SK-N-SH treated with all-trans-retinoic acid at 6 μM for 48 hours (cell line): ENCODE data around the gene CENPA.

Experiments used
- ATAC-seq: fragments of 200-7000 bp; cut with Tn5 transposase; 3 replicates; pipeline ENCODE4 v1.9.1; 2020; ENCODE audit warnings: mild to moderate bottlenecking, moderate library complexity
- ARNTL ChIP-seq: fragments of 450-650 bp; formaldehyde crosslinking; IDR thresholded peaks from 2 replicates; pipeline ENCODE4 v1.5.0; 2020; ENCODE audit warnings: low read depth, mild to moderate bottlenecking, moderate library complexity, borderline replicate concordance
- BACH2 ChIP-seq: fragments of 250-450 bp; sonication (Bioruptor Pico); IDR thresholded peaks from 2 replicates; pipeline ENCODE4 v1.9.0; 2021; ENCODE audit warnings: mild to moderate bottlenecking, borderline replicate concordance
- CSDC2 ChIP-seq: fragments of 250-450 bp; sonication (Bioruptor Pico); IDR thresholded peaks from 2 replicates; pipeline ENCODE4 v1.5.0; 2020; ENCODE audit warnings: mild to moderate bottlenecking, moderate library complexity
- ESRRG ChIP-seq: fragments of 250-450 bp; sonication (Bioruptor Pico); IDR thresholded peaks from 2 replicates; pipeline ENCODE4 v1.6.1; 2021; ENCODE audit warnings: mild to moderate bottlenecking
- GLIS3 ChIP-seq: fragments of 250-450 bp; sonication (Bioruptor Pico); IDR thresholded peaks from 2 replicates; pipeline ENCODE4 v1.5.0; 2020; ENCODE audit warnings: mild to moderate bottlenecking, moderate library complexity
- ISL1 ChIP-seq: fragments of 250-450 bp; sonication (Bioruptor Pico); IDR thresholded peaks from 2 replicates; pipeline ENCODE4 v2.1.2; 2022; ENCODE audit warnings: mild to moderate bottlenecking, moderate library complexity
- OSR1 ChIP-seq: fragments of 250-450 bp; sonication (Bioruptor Pico); IDR thresholded peaks from 2 replicates; pipeline ENCODE4 v1.8.0; 2022; ENCODE audit warnings: moderate library complexity, mild to moderate bottlenecking, inconsistent platforms
- PPARA ChIP-seq: fragments of 250-450 bp; sonication (Bioruptor Pico); IDR thresholded peaks from 2 replicates; pipeline ENCODE4 v1.5.0; 2020; ENCODE audit warnings: mild to moderate bottlenecking, borderline replicate concordance
- RARB ChIP-seq: fragments of 250-450 bp; sonication (Bioruptor Pico); IDR thresholded peaks from 2 replicates; pipeline ENCODE4 v1.8.0; 2021; ENCODE audit warnings: mild to moderate bottlenecking, moderate library complexity
- SNAI2 ChIP-seq: fragments of 250-450 bp; sonication (Bioruptor Pico); IDR thresholded peaks from 2 replicates; pipeline ENCODE4 v1.5.0; 2020; ENCODE audit warnings: mild to moderate bottlenecking, moderate library complexity
- TCF4 ChIP-seq: fragments of 250-450 bp; sonication (Bioruptor Pico); IDR thresholded peaks from 2 replicates; pipeline ENCODE4 v1.8.0; 2021; ENCODE audit warnings: mild to moderate bottlenecking, moderate library complexity, borderline replicate concordance
- TOX ChIP-seq: fragments of 250-450 bp; sonication (Bioruptor Pico); IDR thresholded peaks from 2 replicates; pipeline ENCODE4 v1.8.0; 2021; ENCODE audit warnings: mild to moderate bottlenecking, moderate library complexity, borderline replicate concordance
- ZC3H10 ChIP-seq: fragments of 250-450 bp; sonication (Bioruptor Pico); IDR thresholded peaks from 2 replicates; pipeline ENCODE4 v1.5.1; 2021; ENCODE audit warnings: mild to moderate bottlenecking, moderate library complexity
- ZFP3 ChIP-seq: fragments of 250-450 bp; sonication (Bioruptor Pico); IDR thresholded peaks from 2 replicates; pipeline ENCODE4 v1.5.0; 2020; ENCODE audit warnings: mild to moderate bottlenecking, moderate library complexity
- ZFP30 ChIP-seq: fragments of 450-650 bp; formaldehyde crosslinking; IDR thresholded peaks from 2 replicates; pipeline ENCODE4 v1.5.0; 2022; ENCODE audit warnings: mild to moderate bottlenecking, moderate library complexity
- ZNF565 ChIP-seq: fragments of 450-650 bp; formaldehyde crosslinking; conservative IDR thresholded peaks from 2 replicates; pipeline ENCODE4 v1.5.0; 2020; ENCODE audit warnings: low read depth, mild to moderate bottlenecking, moderate library complexity
- ZNF8 ChIP-seq: fragments of 450-650 bp; formaldehyde crosslinking; IDR thresholded peaks from 2 replicates; pipeline ENCODE4 v1.5.0; 2020; ENCODE audit warnings: mild to moderate bottlenecking, moderate library complexity
- TF ChIP-seq, protein P1 (sequence below): fragments of 250-450 bp; sonication (Bioruptor Pico); IDR thresholded peaks from 2 replicates; pipeline ENCODE4 v1.8.0; 2021; ENCODE audit warnings: low read depth, mild to moderate bottlenecking, moderate library complexity, borderline replicate concordance
- TF ChIP-seq, protein P2 (sequence below): fragments of 250-450 bp; sonication (Bioruptor Pico); IDR thresholded peaks from 2 replicates; pipeline ENCODE4 v1.5.0; 2020; ENCODE audit warnings: mild to moderate bottlenecking, moderate library complexity
- TF ChIP-seq, protein P3 (sequence below): fragments of 250-450 bp; sonication (Bioruptor Pico); IDR thresholded peaks from 2 replicates; pipeline ENCODE4 v1.5.1; 2021; ENCODE audit warnings: mild to moderate bottlenecking, moderate library complexity
- TF ChIP-seq, protein P4 (sequence below): fragments of 250-450 bp; sonication (Bioruptor Pico); IDR thresholded peaks from 2 replicates; pipeline ENCODE4 v1.5.1; 2020; ENCODE audit warnings: low read depth, mild to moderate bottlenecking, moderate library complexity

CENPA gene

DNA sequence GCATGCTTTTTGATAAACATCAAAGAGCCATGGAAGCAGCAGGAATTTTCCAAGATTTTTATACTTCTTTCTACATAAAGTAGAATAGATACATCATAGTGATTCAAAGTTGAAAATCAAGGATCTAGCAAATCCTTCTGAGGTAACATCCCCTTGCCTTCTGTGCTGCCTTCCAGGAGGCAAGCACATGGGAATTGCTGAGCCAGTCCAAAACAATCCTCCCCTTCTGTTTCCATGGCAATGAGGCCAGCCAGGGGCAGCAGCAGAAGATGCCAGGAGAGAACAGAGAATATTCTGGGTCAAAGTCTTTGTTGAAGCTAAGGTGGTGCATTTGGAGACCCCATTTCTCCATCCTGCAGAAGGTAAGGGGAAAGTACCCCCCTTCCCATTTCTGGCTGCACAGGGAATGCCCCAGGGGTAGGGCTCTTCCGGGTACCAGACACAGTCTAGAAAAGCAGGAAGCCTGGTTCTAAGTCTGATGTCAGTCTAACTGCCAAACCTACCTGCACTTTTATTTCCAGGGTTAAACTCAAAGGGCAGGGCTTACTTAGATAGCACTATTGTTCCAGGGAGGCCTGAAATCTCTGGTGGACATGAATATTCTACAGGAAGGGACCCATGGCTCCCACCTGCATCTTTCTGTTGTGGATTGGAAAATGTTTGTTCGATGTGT, 22.1 kb downstream of the CENPA start:
- TF ChIP-seq ISL1: no peak
- no peak for TF ChIP-seq ZNF8 (CRISPR knock-in tag)
- TF ChIP-seq ZFP30 (CRISPR knock-in tag): no peak
- TF ChIP-seq TCF4 (CRISPR knock-in tag): no peak
- TF ChIP-seq PPARA: no peak
- TF ChIP-seq ARNTL: no peak
- no peak for TF ChIP-seq ESRRG (CRISPR knock-in tag)
- TF ChIP-seq, protein P1, sequence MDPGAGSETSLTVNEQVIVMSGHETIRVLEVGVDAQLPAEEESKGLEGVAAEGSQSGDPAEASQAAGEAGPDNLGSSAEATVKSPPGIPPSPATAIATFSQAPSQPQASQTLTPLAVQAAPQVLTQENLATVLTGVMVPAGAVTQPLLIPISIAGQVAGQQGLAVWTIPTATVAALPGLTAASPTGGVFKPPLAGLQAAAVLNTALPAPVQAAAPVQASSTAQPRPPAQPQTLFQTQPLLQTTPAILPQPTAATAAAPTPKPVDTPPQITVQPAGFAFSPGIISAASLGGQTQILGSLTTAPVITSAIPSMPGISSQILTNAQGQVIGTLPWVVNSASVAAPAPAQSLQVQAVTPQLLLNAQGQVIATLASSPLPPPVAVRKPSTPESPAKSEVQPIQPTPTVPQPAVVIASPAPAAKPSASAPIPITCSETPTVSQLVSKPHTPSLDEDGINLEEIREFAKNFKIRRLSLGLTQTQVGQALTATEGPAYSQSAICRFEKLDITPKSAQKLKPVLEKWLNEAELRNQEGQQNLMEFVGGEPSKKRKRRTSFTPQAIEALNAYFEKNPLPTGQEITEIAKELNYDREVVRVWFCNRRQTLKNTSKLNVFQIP (CRISPR knock-in tag): no peak
- no peak for TF ChIP-seq SNAI2 (CRISPR knock-in tag)
- TF ChIP-seq BACH2 (CRISPR knock-in tag): no peak
- TF ChIP-seq ZC3H10 (CRISPR knock-in tag): no peak
- TF ChIP-seq, protein P2, sequence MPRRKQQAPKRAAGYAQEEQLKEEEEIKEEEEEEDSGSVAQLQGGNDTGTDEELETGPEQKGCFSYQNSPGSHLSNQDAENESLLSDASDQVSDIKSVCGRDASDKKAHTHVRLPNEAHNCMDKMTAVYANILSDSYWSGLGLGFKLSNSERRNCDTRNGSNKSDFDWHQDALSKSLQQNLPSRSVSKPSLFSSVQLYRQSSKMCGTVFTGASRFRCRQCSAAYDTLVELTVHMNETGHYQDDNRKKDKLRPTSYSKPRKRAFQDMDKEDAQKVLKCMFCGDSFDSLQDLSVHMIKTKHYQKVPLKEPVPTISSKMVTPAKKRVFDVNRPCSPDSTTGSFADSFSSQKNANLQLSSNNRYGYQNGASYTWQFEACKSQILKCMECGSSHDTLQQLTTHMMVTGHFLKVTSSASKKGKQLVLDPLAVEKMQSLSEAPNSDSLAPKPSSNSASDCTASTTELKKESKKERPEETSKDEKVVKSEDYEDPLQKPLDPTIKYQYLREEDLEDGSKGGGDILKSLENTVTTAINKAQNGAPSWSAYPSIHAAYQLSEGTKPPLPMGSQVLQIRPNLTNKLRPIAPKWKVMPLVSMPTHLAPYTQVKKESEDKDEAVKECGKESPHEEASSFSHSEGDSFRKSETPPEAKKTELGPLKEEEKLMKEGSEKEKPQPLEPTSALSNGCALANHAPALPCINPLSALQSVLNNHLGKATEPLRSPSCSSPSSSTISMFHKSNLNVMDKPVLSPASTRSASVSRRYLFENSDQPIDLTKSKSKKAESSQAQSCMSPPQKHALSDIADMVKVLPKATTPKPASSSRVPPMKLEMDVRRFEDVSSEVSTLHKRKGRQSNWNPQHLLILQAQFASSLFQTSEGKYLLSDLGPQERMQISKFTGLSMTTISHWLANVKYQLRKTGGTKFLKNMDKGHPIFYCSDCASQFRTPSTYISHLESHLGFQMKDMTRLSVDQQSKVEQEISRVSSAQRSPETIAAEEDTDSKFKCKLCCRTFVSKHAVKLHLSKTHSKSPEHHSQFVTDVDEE (CRISPR knock-in tag): no peak
- TF ChIP-seq CSDC2 (CRISPR knock-in tag): no peak
- TF ChIP-seq, protein P3, sequence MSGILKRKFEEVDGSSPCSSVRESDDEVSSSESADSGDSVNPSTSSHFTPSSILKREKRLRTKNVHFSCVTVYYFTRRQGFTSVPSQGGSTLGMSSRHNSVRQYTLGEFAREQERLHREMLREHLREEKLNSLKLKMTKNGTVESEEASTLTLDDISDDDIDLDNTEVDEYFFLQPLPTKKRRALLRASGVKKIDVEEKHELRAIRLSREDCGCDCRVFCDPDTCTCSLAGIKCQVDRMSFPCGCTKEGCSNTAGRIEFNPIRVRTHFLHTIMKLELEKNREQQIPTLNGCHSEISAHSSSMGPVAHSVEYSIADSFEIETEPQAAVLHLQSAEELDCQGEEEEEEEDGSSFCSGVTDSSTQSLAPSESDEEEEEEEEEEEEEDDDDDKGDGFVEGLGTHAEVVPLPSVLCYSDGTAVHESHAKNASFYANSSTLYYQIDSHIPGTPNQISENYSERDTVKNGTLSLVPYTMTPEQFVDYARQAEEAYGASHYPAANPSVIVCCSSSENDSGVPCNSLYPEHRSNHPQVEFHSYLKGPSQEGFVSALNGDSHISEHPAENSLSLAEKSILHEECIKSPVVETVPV: no peak
- no peak for TF ChIP-seq TOX (CRISPR knock-in tag)
- TF ChIP-seq, protein P4, sequence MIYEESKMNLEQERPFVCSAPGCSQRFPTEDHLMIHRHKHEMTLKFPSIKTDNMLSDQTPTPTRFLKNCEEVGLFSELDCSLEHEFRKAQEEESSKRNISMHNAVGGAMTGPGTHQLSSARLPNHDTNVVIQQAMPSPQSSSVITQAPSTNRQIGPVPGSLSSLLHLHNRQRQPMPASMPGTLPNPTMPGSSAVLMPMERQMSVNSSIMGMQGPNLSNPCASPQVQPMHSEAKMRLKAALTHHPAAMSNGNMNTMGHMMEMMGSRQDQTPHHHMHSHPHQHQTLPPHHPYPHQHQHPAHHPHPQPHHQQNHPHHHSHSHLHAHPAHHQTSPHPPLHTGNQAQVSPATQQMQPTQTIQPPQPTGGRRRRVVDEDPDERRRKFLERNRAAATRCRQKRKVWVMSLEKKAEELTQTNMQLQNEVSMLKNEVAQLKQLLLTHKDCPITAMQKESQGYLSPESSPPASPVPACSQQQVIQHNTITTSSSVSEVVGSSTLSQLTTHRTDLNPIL (CRISPR knock-in tag): no peak
- ATAC-seq: peak; percentile 75

DNA sequence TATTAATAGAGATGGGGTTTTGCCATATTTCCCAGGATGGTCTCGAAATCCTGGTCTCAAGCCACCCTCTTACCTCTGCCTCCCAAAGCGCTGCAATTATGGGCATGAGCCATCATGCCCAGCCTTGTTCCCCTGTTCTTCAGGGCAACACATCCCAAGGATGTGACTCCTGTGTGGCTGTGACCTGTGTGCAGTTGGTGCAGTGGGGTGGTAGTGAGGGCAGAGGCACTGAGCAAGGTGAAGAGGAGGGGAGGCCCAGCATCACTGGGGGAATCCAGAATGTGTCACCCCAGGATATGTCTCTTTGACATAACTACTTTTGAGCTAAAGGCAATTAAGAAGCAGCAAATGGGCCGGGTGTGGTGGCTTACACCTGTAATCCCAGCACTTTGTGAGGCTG, 23.4 kb downstream of the CENPA start:
- TF ChIP-seq ZC3H10 (CRISPR knock-in tag): no peak
- TF ChIP-seq TCF4 (CRISPR knock-in tag): no peak
- TF ChIP-seq, protein P1 (CRISPR knock-in tag): no peak
- TF ChIP-seq ZFP3 (CRISPR knock-in tag): no peak
- TF ChIP-seq ARNTL: no peak
- no peak for TF ChIP-seq ESRRG (CRISPR knock-in tag)
- ATAC-seq: no peak

DNA sequence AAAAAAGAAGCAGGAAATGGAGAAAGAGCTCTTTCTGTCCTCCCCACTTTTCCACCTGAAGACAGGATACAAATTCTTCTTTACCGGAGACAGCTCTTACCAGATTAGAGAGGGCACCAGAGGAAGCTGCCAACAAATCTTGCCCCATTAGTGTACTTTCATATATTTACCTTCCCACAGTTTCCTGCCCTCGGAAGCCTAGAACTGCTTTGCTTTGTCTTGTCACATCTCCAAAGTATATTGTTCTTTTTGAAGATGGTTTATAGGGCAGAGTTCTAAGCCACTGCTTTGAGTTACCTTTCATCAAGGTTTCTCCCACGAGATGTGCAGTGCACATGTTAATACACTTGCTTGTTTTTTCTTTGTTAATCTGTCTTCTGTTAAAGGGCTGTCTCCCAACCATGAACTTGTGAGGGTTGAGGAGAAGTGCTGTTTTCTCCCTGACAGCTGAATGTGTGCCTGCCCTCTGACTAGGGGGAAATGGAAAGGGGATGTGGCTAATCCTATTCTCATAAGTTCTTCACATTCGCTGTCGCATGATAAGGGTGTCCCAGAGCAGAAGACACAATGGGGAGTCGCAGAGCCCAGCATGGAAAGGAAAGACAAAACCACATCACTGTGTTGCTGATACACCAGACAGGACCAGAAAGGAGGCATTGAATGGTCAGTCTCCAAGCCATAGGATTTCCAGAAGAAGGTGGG, 24.2 kb downstream of the CENPA start:
- TF ChIP-seq ZNF565 (CRISPR knock-in tag) (no peak), ARNTL (no peak), GLIS3 (no peak), ESRRG (CRISPR knock-in tag) (no peak), SNAI2 (CRISPR knock-in tag) (no peak), RARB (no peak), BACH2 (CRISPR knock-in tag) (no peak), OSR1 (CRISPR knock-in tag) (no peak), TCF4 (CRISPR knock-in tag) (no peak), ZNF8 (CRISPR knock-in tag) (no peak), TOX (CRISPR knock-in tag) (no peak), ISL1 (no peak), CSDC2 (CRISPR knock-in tag) (no peak), ZFP30 (CRISPR knock-in tag) (no peak), ZFP3 (CRISPR knock-in tag) (no peak)
- TF ChIP-seq, protein P4 (CRISPR knock-in tag): no peak
- TF ChIP-seq, protein P3: no peak
- no peak for ATAC-seq
